ENCODE data around the gene MLF1.
A peak's percentile ranks its signal among the peaks of the same experiment; 100 is the strongest.

DNA sequence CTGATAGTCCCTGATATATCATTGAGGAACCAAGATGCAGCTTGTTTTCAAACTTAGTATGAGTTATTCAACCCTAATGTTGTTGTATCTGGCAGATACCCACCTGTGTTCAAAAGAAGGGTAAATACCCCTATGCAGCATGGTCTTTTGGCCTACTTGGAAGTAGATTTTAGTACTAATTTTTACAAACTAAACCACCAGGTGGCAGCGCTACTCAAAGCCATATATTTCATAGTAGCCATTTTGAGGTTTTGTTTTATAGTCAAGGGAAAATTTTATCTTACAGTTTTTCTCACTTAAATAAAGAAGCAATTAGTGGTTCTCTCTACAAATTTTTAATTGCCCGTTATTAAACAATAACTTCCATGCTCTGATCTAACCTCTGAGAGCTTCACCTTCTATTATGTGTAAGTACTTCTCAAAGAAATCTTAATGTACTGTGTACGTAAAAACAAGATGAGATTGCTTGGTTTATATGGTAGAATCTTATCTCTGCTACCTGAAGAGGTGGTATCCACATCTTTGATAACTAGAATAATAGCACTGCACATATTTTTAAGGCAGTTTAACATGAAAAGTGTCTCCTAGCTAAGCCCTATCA lies 31.5 kb upstream of the MLF1 start:
- TF ChIP-seq, protein P1, sequence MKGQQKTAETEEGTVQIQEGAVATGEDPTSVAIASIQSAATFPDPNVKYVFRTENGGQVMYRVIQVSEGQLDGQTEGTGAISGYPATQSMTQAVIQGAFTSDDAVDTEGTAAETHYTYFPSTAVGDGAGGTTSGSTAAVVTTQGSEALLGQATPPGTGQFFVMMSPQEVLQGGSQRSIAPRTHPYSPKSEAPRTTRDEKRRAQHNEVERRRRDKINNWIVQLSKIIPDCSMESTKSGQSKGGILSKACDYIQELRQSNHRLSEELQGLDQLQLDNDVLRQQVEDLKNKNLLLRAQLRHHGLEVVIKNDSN (IDR thresholded peaks at IDR 0.05; ENCODE audit: borderline replicate concordance, low read depth), result no peak
- peak; percentile 74 for TF ChIP-seq CTCF (IDR thresholded peaks at IDR 0.05)

Data from SK-N-SH (cell line).